ENCODE measurements around the gene DTL.
"Not testable (repeated sequence)": the region's sequence is repeated elsewhere in the genome, so short reads cannot be mapped to it uniquely, and the experiment has no call there.

The DTL gene, protein sequence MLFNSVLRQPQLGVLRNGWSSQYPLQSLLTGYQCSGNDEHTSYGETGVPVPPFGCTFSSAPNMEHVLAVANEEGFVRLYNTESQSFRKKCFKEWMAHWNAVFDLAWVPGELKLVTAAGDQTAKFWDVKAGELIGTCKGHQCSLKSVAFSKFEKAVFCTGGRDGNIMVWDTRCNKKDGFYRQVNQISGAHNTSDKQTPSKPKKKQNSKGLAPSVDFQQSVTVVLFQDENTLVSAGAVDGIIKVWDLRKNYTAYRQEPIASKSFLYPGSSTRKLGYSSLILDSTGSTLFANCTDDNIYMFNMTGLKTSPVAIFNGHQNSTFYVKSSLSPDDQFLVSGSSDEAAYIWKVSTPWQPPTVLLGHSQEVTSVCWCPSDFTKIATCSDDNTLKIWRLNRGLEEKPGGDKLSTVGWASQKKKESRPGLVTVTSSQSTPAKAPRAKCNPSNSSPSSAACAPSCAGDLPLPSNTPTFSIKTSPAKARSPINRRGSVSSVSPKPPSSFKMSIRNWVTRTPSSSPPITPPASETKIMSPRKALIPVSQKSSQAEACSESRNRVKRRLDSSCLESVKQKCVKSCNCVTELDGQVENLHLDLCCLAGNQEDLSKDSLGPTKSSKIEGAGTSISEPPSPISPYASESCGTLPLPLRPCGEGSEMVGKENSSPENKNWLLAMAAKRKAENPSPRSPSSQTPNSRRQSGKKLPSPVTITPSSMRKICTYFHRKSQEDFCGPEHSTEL

DNA sequence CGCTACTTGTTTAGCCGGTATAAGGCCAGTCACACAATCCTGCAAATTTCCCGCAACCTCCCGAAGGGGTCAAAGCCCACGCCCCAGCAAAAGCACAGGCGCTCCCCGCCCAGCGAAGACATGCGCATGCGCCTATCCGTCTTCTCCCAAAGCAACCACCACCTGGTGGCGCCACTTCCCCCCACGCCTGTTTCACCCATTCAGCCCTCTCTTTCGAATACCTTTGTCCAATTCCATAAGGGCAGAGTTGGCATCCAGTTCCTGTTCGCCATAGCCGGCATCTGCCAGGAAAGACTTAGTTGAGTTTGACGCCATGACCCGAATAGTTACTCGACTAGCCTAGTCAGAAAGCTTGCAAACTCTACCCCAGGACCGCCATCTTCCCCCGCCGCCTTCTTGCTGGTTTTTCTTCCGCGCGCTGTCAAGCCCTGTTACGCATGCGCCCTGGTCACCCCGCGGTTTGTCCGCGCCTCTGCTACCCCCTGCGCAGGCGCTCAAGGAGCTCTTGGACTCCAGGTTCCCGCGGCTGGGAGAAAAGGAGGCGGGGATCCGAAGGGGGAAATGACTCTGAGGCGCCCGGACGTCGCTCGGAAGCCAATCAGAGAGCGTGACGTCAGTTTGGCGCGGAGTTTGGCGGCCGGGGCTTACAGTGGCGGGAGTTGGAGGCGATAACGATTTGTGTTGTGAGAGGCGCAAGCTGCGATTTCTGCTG lies at the start of gene DTL, which contains the start of gene INTS7:
TSS of gene DTL (plus strand) at position 626 of the 712 bp plus-strand sequence. CDS start 143 bp downstream, outside the sequence.
TSS of gene INTS7 (minus strand) at position 435 of the 712 bp plus-strand sequence. CDS start at position 315, 120 bp downstream.
- peak; percentile 85 to 97 (median 95) for DNase-seq

DNA sequence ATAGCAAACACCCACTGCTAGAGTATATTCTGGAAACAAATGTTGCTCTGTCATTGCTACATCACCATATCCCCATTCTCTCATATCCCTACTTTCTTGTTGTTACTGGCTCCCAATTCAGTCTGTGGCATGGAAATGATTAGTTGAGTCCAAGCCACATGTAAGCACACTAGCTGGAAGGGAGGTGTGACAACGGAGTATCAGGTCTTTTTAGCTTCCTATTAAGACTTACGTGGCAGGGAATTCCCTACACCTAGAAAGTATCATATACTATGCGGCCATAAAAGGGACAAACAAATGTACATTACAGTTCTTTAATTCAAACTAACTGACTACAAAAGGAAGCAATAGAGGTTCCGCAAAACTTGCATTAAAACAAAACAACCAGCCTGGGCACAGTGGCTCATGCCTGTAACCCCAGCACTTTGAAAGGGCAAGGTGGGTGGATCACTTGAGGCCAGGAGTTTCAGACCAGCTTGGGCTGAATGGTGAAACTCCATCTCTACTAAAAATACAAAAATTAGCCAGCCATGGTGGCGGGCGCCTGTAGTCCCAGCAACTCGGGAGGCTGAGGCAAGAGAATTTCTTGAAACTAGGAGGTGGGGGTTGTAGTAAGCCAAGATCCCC lies 48.8 kb upstream of the DTL start:
- DNase-seq = no peak

GRCh38 chr1:211991695-211992094 lies 43.9 kb upstream of the DTL start:
- DNase-seq = no peak

GRCh38 chr1:211997426-211997825 lies 38.1 kb upstream of the DTL start:
- DNase-seq = not testable (repeated sequence)

DNA sequence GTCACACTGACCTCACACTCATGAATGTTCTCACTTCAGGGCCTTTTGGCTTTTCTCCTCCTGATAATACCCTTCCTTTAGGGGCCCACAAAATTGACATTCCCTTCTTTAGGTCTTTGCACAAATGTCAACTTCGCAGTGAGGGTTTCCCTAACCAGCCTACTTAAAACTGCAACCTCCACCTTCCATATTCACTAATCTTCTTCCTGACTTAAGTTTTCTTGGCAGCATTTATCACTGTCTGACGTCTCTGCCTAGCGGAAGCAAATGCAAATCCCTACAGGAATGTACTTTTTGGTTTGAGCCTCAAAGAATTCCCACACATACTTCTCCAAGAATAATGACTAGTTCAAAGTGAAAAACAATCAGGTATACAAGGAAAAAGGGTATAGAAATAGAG lies 33.0 kb upstream of the DTL start:
- DNase-seq = no peak

DNA sequence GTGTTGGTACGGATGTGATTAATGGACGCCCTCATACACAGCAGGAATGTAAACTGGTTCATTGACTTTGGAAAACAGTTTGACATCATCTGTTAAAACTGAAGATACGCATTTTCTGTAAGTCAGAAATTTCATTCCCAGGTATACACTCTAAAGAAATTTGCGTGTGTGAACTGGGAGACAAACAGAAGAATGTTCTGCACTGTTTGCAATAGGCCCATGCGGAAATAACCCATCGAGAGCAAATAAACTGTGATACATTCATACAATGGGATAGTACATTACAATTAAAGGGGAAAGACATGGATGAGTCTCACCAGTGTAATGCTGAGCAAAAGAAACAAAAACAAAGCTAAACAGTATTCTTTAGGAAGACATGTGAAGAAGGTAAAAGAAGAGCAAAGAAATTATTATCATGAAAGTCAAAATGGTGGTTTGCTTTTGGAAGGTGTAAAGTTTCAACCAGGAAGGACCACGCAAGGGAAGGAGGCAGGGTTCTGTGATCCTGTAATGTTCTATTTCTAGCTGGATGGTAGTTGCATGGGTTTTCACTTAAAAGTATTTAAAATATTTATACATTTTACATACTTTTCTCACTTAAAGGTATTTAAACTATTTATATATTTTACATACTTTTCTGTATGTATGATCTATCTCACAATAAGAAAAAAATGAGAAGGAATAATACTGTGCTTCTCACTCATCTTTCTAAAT lies 30.5 kb upstream of the DTL start:
- DNase-seq = no peak

GRCh38 chr1:212007178-212007577 lies 28.4 kb upstream of the DTL start:
- DNase-seq = no peak

DNA sequence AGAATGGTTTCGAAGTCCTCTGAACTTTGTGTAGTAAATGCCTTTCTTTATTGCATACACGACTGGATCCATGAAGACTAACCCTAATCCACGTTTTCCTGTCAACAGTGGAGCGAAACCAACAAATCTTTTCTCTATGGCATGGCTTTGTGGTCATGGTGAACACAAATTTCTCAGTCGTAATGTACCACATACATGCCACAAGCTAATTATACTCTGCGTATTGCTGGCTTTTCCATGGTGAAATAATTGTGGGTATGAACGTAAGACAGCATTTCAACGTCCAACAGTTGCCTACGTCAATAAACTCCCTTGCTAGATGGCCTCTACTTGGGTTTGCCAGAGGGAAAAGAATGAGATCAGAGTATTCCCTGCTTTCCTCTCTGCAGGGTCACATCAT lies 27.7 kb upstream of the DTL start:
- no peak for DNase-seq

- DNase-seq = no peak
Observed at GRCh38 chr1:212009561-212009960, 26.0 kb upstream of the DTL start.

DNA sequence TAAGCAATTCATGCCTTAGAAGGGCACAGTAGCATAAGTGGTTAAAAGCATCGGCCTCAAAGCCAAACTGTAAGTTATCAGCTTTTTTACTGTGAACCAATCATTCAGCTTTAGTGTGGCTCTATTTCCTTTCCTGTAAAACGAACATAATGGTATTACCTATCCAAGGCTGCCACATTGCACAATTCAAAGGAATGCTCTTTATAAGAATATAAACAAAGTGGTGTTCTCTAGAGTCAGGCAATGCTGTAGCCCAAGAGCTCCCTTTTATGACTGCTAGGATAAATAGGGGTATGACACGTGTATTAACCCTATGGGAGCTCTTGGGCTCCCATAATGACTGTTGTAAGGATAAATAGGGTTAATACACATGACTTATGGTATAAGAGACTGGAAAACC lies 25.5 kb upstream of the DTL start:
- DNase-seq = no peak

DNA sequence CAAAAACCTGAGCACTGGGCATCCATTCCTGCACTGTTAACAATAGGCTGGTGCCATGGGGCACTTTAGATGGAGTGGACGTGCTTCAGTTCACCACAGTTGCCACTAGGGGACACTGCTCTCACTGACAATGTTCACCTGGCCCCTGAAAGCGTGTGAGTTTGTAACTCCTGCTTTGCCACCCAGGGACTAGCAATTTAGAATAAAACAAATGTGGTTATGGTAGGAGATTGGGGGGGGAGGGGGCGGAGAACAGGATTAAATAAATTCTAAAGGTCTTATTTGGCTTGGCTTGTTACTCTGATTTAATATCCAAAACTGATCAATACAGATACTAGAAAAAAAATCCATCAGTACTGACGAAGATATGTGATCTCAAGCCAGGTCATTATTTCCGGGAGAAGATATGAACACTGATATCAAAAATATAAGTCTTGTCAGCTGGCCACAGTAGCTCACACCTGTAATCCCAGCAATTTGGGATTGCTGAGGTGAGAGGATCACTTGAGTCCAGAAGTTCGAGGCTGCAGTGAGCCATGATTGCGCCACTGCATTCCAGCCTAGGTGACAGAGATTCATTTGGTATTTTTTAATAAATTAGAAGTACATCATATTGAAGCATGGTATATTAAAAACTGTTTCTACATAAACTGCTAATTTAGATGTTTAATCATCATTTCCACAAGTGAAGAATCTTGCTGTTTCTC lies 23.4 kb upstream of the DTL start:
- DNase-seq = peak; percentile 17 to 23 (median 21)

- DNase-seq = no peak
Observed at GRCh38 chr1:212013672-212014071, 21.9 kb upstream of the DTL start.

GRCh38 chr1:212020975-212021374 lies 14.6 kb upstream of the DTL start:
- DNase-seq = no peak

GRCh38 chr1:212021563-212021962 lies 14.0 kb upstream of the DTL start:
- DNase-seq = no peak

DNA sequence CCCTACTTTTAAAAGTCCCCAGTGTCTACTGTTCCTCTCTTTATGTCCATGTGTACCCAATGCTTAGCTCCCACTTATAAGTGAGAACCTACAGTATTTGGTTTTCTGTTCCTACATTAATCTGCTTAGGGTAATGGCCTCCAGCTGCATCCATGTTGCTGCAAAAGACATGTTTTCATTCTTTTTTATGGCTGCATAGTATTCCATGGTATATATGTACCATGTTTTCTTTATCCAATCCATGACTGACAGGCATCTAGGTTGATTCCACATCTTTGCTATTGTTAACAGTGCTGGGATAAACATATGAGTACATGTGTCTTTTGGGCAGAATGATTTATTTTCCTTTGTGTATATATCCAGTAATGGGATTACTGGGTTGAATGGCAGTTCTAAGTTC lies 12.6 kb upstream of the DTL start:
- DNase-seq = not testable (repeated sequence)

DNA sequence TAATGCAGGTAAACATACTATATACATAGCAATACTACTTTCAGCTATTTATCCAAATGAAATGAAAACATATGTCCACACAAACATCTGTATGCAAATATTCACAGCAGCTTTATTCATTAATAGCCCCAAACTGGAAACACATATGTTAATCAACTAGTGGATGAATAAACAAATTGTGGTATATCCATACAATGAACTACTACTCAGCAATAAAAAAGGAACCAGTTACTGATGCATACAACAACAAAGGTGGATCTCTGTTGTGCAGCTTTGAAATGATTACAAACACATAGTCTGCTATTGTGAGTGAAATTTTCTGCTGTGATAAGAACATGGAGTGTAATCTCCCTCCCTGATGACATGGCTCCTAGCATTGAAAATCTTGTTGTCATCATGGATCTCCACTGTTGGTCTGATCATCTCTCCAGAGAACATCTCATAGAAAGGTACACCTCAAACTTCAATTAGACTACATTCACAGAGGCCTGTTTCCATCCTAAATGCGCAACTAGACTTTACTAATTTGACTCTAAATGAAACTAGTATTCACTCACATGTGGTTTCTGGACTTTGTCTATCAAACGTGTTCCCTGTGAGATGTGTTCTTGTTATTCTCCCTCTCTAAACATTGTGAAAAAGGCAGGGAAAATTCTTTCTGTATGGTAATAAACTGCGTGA lies 10.9 kb upstream of the DTL start:
- DNase-seq = no peak

DNA sequence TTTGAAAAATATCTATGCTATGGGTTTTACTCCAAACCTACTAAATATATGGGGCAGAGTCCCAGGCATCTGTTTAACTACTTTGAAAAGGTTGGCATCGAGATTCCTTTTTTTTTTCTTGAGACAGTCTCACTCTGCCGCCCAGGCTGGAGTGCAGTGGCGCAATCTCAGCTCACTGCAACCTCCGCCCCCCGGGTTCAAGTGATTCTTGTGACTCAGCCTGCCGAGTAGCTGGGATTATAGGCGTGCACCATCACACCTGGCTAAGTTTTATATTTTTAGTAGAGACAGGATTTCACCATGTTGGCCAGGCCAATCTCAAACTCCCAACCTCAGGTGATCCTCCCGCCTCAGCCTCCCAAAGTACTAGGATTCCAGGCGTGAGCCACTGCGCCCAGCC lies 7.8 kb upstream of the DTL start:
- not testable (repeated sequence) for DNase-seq

GRCh38 chr1:212030936-212031528 lies 4.5 kb upstream of the DTL start:
- no peak for DNase-seq

DNA sequence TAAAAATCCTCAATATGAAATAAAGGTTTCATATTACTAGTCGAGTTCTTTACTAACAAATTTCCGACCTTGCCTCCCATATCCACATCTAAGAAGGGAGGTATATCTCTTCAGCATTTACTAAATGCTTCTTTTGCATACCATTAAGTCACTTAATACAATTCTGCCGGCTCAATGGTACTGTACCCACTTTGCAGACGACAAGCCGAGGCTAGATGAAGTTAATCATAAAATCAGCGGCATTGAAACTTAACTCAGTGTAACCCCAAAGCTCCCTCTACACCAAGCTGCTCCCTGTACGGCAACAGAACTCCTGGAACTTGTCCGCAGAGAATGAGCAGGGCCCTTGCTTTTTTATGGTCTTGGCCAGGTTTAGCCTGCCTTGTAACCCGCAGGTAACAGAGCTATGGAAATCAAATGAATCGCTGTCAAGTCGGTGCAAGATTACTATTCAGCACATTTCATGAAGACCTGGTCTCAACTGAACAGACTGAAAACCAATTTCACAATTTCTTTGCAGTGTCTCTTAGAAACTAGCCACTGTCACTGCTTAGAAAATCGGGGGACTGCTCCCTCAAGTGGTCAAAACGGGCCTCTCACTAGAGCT lies 929 bp upstream of the DTL start:
- DNase-seq = no peak
